ENCODE data around the gene PNRC1. TPM values are rescaled to one million over a fixed set of nuclear protein-coding genes. Genes with fewer than 3 reads are reported as not detected.

Gene PNRC1
- total and polyA plus RNA-seq, 2 donors (not counting 1 experiment from before 2014, with no cell fraction given) = 158 to 486 TPM

- intact Hi-C loops (cut with micrococcal nuclease) = no loop called here
- H4K20me1 ChIP-seq (ENCODE audit: control insufficient read depth, insufficient read depth, low read length, poor library complexity, severe bottlenecking) = no peaks in the 10 kb centered on the region
- Mint-ChIP-seq H3K27me3 (no peaks in the 10 kb centered on the region), H3K27ac (no peak overlapping the region), H3K4me1 (no peaks in the 10 kb centered on the region), H3K4me3 (no peak overlapping the region), H3K9me3 (ENCODE audit: insufficient read depth) (peaks cover 10% of the 10 kb centered on the region)
- DNase-seq (no peak), ATAC-seq (ENCODE audit: low read depth) (no peak)
- H3K9me3 ChIP-seq (ENCODE audit: control extremely low read depth in 1 of 3, control insufficient read depth in 2 of 3, insufficient read depth in 1 of 3, low read length in 2 of 3) = peaks cover 0 to 10% (median 3%) of the 10 kb centered on the region in 3 donors
- CTCF ChIA-PET = interaction anchor here (1.0 kb wide), 1 partner anchor 149 kb away, joined by 4 read pairs; no protein-coding TSS in a partner anchor
- no peak for TF ChIP-seq CTCF (IDR thresholded peaks at IDR 0.05)
- TF ChIP-seq EZH2 (IDR thresholded peaks at IDR 0.05; ENCODE audit: borderline replicate concordance, insufficient read depth, low read depth, low read length, poor library complexity, severe bottlenecking) = no peak
- no peaks in the 10 kb centered on the region for H3K27me3 ChIP-seq (replicated peaks in 1 of 4; ENCODE audit: control extremely low read depth in 1 of 4, control insufficient read depth in 3 of 4, insufficient read depth in 4 of 4, low read length in 3 of 4)
- no peak overlapping the region for H3K9ac ChIP-seq (ENCODE audit: low read length)
- no peak overlapping the region for H3K4me2 ChIP-seq (replicated peaks; ENCODE audit: low read depth, low read length, poor library complexity, severe bottlenecking)
- no peaks in the 10 kb centered on the region for H3K4me1 ChIP-seq (ENCODE audit: control insufficient read depth in 2 of 2, insufficient read depth in 2 of 2, low read length in 2 of 2)
- no peaks in the 10 kb centered on the region for H3K36me3 ChIP-seq (replicated peaks in 1 of 2; ENCODE audit: control extremely low read depth in 1 of 2, control insufficient read depth in 1 of 2, extremely low read depth in 1 of 2, insufficient read depth in 2 of 2, low read length in 1 of 2)
- no peak overlapping the region for H3K4me3 ChIP-seq (ENCODE audit: control extremely low read depth in 1 of 5, extremely low read depth in 1 of 5, insufficient read depth in 1 of 5, low read depth in 2 of 5, low read length in 4 of 5)
- no peaks in the 10 kb centered on the region for H3K79me2 ChIP-seq (ENCODE audit: control insufficient read depth, insufficient read depth, low read length)
- 90% methylated on average over 3 of the region's 3 CpGs for WGBS (ENCODE audit: insufficient coverage)
- POLR2A ChIA-PET = no interaction called here
- H2AFZ ChIP-seq (ENCODE audit: insufficient read depth, low read depth, low read length, poor library complexity, severe bottlenecking) = no peak overlapping the region
- no peak overlapping the region for H3K27ac ChIP-seq (ENCODE audit: low read length in 2 of 2)
These were observed 51.0 kb downstream of the PNRC1 start for GRCh38 chr6:89131599-89131998.

DNA sequence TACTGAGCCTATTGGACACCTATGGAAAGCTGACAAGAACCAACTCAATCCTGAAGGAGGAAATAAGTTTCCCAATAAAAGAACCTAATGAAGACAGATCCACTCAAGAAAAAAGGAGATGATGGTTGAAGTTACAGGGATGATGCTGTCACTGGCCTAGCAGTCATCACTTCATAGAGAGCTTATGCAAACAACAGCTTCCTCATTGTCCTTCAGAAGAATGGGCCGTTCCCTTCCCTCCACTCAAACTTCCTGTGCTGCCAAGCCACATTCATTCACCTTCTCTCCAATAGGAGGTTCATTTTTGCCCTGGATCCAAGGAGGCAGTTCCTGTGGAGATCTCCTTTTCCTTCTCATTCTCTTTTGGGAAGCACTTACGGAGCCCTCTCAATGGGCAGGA lies 51.5 kb downstream of the PNRC1 start:
- CTCF ChIA-PET = no interaction called here
- H3K9me3 ChIP-seq (ENCODE audit: control extremely low read depth in 1 of 3, control insufficient read depth in 2 of 3, insufficient read depth in 1 of 3, low read length in 2 of 3) = peaks cover 0 to 10% (median 3%) of the 10 kb centered on the region in 3 donors
- Mint-ChIP-seq H3K4me3 (no peak overlapping the region), H3K4me1 (no peaks in the 10 kb centered on the region), H3K27me3 (no peaks in the 10 kb centered on the region), H3K27ac (no peak overlapping the region), H3K9me3 (ENCODE audit: insufficient read depth) (peaks cover 10% of the 10 kb centered on the region)
- no peak overlapping the region for H3K4me3 ChIP-seq (ENCODE audit: control extremely low read depth in 1 of 5, extremely low read depth in 1 of 5, insufficient read depth in 1 of 5, low read depth in 2 of 5, low read length in 4 of 5)
- no peaks in the 10 kb centered on the region for H3K36me3 ChIP-seq (replicated peaks in 1 of 2; ENCODE audit: control extremely low read depth in 1 of 2, control insufficient read depth in 1 of 2, extremely low read depth in 1 of 2, insufficient read depth in 2 of 2, low read length in 1 of 2)
- H4K20me1 ChIP-seq (ENCODE audit: control insufficient read depth, insufficient read depth, low read length, poor library complexity, severe bottlenecking) = no peaks in the 10 kb centered on the region
- no peak for ATAC-seq (ENCODE audit: low read depth)
- H3K9ac ChIP-seq (ENCODE audit: low read length) = no peak overlapping the region
- DNase-seq = no peak
- POLR2A ChIA-PET = interaction anchor here (0.8 kb wide), 1 partner anchor 9 kb away, joined by 3 read pairs; no protein-coding TSS in a partner anchor
- H3K27me3 ChIP-seq (replicated peaks in 1 of 4; ENCODE audit: control extremely low read depth in 1 of 4, control insufficient read depth in 3 of 4, insufficient read depth in 4 of 4, low read length in 3 of 4) = no peaks in the 10 kb centered on the region
- H3K4me1 ChIP-seq (ENCODE audit: control insufficient read depth in 2 of 2, insufficient read depth in 2 of 2, low read length in 2 of 2) = no peaks in the 10 kb centered on the region
- TF ChIP-seq EZH2 (IDR thresholded peaks at IDR 0.05; ENCODE audit: borderline replicate concordance, insufficient read depth, low read depth, low read length, poor library complexity, severe bottlenecking) (no peak), CTCF (IDR thresholded peaks at IDR 0.05) (no peak)
- H2AFZ ChIP-seq (ENCODE audit: insufficient read depth, low read depth, low read length, poor library complexity, severe bottlenecking) = no peak overlapping the region
- H3K79me2 ChIP-seq (ENCODE audit: control insufficient read depth, insufficient read depth, low read length) = no peaks in the 10 kb centered on the region
- H3K4me2 ChIP-seq (replicated peaks; ENCODE audit: low read depth, low read length, poor library complexity, severe bottlenecking) = no peak overlapping the region
- H3K27ac ChIP-seq (ENCODE audit: low read length in 2 of 2) = no peak overlapping the region
- intact Hi-C loops (cut with micrococcal nuclease) = no loop called here
- no CpG with 5 or more reads among the region's 2 CpGs for WGBS (ENCODE audit: insufficient coverage)
